GM18873 (cell line): ENCODE measurements around the gene PPP2CA.
"Not testable (repeated sequence)": the region's sequence is repeated elsewhere in the genome, so short reads cannot be mapped to it uniquely, and the experiment has no call there.

Experiments
- ATAC-seq: cut with Tn5 transposase; IDR thresholded peaks from one replicate; pipeline ENCODE4 v1.9.1; 2021; ENCODE audit warnings: mild to moderate bottlenecking, moderate library complexity, moderate number of reproducible peaks; ENCODE audit not compliant: unreplicated experiment, low FRiP score

Gene PPP2CA

DNA sequence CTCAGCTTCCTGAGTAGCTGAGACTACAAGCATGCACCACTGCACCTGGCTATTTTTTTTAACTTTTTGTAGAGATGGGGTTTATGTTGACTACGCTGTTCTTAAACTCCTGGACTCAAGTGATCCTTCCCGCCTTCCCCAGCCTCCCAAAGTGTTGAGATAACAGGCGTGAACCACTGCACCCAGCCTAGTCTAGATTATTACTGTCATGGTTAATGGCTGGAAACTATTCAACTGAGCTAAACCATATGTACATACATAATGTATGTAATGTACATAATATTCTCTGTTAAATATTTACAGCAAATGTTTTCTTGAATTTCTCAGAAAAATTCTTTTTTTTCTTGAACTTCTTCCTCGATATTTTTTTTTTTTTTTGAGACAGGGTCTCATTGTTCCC is 21.3 kb downstream of the PPP2CA start:
- no peak for ATAC-seq

DNA sequence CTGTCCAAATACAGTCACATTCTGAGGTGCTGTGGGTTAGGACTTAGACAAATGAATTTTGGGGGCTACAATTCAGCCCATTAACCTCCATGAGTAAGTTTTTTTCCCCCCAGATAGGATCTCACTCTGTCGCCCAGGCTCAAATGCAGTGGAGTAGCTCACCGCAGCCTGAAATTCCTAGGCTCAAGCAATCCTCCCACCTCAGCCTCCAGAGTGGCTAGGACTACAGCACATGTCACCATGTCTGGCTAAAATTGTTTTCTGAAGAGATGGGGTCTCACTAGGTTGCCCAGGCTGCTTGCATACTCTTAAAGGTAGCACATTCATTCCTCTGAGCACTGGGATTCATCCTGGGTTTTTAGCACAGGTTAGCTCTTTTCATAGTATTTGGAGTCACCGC is 22.2 kb downstream of the PPP2CA start:
- no peak for ATAC-seq

DNA sequence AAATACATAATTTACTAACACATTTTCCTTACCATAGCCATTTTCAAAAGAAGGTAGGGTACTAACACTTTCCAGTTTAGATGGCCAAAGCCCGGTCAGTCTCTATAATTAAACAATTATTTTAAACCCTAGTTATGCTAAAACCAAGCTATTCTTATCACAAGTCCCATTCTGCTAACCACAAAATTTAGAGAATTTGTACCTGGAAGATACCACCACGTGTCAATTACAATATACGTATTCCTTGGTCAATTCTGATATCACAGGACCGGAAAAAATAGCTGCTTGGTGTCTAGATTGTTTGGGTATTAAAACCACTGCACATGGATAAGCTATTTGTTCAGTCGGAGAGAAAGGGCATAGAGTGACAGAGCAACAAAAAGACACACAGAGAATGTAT is 30.2 kb downstream of the PPP2CA start:
- no peak for ATAC-seq

DNA sequence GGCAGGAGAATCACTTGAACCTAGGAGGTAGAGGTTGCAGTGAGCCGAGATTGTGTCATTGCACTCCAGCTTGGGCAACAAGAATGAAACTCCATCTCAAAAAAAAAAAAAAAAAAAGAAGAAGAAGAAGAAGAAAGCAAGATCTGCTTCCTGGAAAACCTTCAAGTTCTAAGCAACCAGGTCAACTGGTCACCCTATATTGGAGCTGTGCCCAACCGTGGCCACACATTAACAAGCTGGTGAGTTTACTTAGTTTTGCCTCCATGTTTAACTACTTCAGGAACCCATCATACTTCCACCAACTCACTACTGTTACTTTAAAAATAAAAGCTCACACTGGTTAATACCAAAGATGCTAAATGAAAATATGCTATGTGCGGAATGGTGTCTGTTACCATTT is 36.8 kb downstream of the PPP2CA start:
- ATAC-seq = no peak

DNA sequence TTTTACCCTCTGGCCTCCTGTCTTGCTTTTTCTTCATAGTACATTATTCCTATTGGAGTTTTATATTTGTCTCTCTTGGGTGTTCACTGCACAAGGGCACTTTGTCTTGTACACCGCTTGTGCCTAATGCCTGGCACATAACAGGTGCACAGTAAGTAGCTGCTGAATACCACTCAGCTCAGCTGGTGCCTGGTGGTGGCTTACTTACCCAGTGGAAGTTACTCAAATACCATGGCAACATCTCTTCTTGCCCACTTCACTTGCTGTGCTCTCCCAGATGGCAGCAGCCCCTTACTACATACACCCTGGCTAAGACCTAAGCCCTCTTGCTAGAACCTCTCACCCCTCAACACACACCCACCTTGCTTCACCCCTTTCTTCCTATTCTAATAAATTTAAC is 37.8 kb downstream of the PPP2CA start:
- no peak for ATAC-seq

DNA sequence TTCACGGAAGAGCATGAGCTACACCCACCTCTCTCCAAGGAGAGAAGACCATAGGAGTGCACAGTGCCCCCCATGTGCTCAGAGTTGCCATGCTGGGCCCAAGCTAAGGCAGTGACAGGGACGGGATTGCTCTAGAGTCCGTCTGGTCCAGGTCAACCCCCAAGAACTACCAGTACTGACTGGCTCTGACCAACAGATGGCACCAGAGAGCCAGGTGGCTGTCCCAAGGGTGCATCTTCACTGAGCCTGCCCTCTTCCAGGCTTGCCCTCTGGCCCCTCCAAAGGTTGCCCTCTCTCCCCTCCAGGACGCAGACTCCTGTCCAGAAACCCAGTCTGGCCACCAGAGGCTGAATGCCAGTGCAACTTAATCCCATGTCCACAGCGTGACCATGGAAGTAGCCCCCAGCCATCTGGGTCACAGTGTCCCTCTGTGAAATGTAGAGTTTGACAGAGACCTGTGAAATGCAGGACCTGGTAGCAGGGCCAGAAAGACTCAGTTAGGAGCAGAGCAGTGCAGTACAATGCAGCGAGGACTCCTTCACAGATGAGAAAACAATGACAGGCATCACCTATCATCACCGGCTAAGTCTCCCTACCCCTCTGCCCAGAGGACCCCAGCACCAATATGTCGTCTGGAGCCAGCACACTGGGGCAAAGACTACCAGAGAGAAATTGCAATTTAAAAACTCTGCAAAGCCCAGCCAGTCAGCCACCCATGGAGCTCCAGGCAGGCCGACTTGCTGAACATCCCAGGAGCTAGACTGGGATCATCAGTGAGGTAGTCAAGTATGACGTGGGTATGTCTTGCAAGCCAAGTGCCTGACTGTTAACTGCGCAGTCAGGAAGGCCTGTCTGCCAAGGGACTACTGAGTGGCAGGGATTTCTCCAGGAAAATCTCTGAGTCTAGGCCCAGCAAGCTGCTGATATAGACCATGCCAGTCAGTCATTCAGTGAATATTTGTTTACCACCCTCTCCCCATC is 41.4 kb downstream of the PPP2CA start:
- no peak for ATAC-seq

DNA sequence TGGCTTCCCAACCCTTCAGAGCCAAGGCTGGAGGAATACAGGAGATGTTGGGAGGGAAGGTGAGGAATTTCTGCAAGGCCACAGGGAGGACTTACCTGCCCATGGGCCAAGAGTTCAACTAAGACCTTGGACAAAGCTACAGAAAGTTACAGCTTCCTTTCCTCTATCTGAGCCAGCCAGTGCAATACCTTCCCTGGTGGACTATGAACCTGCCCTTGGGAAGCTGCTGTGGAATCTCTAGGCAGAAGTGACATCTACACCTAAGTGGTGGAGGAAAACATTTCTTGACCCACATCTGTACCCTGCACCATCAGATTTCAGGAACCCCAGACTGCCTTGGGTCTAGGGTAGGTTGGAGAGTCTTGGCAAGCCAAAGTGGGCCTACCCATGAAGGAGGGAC is 42.4 kb downstream of the PPP2CA start:
- ATAC-seq = no peak

DNA sequence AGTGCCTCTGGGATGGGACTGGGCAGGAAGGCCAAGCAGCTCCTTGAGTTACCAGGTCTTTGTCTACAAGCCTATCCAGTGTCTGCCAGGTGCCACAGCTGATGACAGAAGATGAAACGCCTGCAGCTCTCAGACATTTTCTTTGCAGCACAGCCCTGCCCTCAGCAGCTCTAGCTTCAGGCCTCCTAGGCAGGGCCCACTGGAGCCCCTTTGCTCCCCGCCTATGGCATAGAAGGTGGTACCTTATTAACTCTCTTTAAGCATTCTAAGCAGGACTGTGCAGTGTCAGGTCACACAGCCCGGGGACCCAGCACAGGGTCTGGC is 47.8 kb downstream of the PPP2CA start:
- ATAC-seq = no peak

DNA sequence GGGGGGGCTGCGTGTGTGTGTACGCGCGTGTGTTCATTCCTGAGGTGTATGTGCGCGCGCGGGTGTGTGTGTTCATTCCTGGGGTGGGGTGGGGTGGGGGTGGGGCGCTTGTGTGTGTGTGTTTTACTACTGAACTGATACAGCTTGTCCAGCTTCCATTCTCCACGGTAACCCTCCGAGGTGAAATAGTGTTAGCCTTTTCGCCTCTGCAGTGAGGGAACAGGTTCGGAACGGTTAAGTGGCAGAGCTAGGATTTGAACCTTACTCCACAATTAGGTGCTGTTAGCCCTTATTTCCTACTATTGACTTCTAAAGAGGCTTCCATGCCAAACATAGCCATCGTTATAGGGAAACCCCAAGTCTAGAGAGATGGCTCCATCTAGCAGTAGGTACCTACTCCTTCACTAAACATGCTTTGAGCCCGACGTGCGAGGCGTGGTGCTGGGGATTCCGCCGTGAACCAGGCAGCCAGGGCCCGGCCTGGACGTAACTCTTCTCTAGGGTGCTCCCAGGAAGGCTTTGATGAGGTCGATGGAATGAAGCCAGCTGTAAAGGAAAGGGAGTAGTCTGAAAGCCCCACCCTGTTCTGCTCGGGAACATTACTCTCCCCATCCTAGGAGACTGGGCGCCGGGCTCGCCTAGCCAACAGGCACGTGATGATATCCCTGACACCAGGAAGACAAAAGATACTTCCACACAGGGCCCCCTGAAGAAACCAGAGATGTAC is 48.3 kb downstream of the PPP2CA start:
- ATAC-seq = no peak

DNA sequence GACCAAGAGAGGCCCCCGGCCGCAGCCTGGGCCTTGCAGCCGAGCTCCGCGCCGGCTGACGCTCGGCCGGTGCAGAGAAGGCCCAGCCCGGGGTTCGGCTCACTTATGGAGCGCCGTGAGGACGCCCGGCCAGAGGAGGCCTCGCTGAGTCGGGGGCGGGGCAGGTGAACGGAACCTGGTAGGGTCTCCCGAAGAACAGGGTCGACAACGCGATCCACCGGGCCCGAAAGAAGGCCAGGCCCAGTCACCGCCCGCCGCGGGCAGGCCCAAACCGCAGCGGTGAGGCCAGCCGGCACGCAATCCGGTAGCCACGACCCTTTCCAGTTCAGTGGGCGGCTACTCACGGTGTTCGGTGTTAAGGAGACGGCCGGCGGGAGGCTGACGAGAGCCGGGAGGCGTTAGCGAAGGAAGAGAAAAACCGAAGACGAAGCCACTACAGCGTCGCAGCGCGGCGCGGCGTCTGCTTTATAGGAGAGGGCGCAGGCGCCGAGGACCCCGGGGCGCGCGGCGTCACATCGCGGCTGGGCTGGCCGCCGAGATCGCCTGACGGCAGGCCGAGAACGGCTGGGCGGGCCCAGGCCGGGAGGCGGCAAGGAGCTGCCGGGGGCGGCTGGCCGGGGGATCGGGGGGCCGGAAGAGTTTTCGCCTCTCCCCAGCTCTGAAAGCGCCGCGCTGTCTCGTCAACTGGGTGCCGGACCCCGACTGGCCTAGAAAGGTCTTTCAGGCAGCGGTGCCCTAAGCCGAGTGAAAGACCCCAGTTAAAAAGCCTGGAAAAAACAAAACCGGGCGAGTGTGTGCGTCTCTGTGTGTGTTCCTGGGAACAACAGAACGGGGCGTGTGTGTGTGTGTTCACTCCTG is 49.1 kb downstream of the PPP2CA start, which contains the start of gene SKP1:
TSS of gene SKP1 (minus strand) at position 440 of the 858 bp plus-strand sequence. CDS start 2,928 bp downstream, outside the sequence.
- ATAC-seq = peak; percentile 54

DNA sequence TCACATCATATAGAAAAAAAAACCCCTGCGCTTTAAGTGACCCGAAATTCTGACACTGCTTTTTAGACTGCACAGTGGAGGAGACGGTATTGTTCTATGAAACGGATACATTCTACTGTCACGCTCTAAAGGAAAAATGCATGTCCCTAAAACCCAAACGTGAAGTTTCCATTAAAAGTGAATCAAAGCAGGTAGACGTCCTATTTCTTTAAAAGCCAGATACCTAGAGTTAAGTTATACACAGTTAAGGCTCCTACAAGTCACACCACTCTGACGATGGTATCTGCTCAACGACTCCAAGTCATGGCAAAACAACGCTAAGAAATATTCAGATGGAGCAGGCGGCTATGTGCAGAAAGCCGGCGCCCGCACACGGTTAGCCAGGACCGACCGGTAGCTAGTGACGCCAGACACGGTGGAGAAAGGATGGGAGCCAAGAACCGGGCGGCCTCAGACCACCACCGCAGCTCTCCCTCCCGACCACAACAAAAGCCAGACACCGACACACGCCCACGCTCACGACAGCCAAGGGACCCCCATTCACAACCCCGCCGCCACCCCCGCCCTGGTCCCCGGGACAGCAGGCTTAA is 49.9 kb downstream of the PPP2CA start:
- peak; percentile 5 for ATAC-seq

DNA sequence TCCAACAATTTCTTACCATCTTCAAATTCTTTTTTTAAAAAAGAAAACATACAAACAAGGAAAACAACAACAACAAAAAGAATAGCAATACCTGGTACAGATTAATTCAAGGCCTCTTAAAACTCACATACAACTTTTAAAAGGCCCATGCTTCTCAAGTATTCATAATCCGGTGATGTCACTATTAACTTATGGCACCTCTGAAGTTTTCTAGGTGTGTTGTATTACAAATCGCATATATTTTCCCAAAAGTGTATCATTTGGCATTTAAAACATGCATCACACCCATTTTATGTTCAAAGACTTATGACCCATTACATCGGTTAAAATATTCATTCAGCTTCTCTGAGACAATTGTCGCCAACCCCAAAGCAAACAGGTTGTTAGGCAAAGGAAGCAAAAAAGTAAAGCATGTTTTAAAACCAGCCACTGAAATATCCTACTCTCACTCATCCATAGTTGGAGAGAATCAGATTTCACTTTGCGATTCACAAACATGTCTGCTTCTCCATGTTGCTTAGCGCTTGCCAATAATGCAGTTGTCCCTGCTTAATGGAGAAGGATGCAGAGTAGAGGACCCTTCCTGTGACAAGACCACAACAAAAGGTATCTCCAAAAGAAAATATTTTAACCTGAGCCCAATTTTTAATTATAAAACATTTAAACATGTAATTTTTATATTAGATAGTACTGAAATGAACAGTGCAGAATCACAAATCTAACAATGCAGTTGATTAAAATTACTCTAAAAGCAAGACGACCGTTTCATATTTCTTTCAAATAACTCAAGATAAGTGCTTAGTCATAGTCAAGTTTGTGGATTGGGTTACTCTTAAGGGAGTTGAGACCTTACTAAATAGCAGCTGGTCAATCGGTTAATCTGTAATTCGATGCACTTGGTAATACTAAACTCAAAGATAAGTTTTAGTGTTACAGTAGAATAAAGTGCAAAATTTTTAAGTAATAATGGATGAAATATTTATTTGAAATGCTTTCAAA is 50.7 kb downstream of the PPP2CA start:
- no peak for ATAC-seq

DNA sequence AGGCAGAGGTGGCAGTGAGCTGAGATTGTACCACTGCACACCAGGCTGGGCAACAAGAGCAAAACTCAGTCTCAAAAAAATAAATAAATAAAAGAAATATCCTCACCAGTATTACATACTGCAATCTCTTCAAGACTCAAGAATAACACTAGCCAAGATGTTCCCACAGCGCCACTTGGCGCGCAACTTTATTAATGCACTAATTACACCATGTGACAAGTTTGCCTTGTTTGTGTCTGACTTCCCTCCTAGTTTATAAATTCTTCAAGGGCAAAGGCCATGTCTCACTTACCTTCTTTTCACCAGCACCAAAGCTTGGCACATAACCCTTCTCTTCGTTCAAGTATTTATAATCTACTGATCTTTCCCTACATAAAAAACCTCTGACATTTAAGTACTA is 53.9 kb downstream of the PPP2CA start:
- ATAC-seq = no peak

DNA sequence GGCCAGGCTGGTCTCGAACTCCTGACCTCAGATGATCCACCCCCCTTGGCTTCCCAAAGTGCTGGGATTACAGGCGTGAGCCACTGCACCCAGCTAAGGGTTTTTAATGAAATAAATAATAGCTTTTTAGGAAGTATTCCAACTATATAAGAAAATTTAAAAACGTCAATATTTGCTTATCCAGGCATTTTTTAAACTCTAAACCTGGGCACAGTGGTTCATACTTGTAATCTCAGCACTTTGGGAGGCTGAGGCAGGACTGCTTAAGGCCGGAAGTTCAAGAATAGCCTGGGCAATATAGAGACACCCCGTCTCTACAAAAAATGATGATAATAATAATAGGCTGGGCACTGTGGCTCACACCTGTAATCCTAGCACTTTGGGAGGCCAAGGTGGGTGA is 63.3 kb downstream of the PPP2CA start:
- no peak for ATAC-seq

DNA sequence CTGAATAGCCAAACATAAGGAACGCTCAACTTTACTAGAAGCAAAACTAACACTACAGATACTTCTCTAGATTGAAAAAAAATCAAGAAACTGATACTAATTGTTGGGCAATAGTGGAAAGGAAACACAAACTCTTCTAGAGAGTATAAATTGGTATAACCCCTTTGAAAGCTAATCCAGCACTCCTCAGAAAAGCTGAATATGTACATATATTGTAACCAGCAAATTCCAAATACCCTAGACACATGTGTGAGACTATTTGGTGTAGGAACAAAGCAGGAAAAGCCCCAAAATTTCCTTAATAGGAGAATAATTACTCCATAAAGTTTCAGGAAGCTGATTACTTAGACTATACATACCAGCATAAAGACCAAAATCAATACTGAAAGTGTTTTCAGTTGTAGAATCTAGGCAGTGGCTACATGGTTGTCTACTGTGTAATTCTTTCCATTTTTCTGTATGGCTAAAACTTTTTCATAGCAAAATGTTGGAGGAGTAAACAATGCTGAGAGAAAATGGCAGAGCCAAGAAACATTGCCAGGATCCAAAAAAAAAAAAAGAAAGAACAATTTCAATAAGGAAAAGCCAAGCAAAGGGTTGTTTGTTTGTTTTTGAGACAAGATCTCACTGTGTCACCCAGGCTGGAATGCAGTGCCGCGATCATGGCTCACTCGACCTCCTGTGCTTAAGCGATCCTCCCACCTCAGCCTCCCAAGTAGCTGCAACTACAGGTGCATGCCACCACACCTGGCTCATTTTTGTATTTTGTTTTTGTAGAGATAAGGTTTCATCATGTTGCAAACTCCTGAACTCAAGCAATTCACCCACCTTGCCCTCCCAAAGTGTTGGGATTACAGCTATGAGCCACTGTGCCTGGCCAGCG is 64.1 kb downstream of the PPP2CA start:
- no peak for ATAC-seq

DNA sequence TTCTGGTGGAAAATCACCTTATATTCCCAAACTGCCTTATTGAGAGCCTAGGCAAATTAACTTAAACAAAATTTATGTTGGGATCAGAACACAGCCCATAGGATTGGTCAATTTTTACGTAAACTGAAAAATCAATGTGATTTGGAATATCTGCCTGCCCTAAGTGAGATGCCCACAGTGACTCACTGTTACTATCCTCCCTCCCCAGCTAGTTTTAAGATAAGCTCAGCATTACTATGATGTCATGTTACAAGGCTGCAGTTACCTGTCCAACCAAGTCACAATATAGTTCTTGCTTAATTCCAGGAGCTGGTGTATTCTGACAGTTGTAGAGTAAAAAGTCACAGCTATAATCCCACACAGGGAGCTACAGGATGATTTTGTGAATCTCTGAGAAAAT is 72.2 kb downstream of the PPP2CA start:
- ATAC-seq = no peak

DNA sequence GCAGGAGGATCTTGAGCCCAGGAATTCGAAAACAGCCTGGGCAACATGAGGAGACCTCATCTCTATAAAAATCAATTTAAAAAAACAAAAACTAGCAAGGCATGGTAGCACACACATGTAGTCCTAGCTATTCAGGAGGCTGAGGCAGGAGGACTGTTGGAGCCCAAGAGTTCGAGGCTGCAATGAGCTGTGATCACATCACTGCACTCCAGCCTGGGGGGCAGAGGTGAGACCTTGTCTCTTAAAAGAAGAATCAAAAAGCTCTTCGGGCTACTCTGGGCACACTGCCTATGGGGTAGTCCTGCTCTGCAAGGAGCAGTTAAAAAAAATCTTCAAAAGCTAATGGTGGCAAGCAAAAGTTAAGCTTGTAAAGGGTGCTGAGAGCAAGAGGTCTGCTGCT is 72.6 kb downstream of the PPP2CA start:
- ATAC-seq = no peak

DNA sequence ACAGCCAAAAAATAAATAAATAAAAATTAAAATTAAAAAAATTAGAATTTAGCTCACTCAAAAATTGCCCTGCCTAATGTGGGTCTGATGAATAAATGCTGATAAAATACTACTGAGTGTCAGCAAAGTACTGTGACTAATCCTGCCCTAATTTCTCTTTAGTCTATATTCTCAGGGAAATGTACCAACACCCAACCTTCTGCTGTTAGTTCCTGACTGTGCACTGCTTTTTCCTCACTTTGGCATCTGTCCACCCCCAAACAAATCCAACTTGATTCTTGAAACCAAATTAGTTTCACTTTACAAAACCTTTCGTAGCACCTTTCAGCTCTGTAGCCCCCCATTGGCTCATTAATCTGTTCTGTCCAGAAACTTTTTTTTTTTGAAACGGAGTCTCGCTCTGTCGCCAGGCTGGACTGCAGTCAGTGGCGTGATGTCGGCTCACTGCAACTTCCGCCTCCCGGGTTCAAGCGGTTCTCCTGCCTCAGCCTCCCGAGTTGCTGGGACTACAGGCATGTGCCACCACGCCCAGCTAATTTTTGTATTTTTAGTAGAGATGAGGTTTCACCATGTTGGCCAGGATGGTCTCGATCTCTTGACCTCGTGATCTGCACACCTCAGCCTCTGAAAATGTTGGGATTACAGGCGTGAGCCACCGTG is 73.6 kb downstream of the PPP2CA start:
- ATAC-seq = not testable (repeated sequence)
